T-helper 1 cell treated with Interleukin-12 subunit alpha and Interleukin-12 subunit beta and Interleukin-4 antibody, amounts not matched to agents 30 ng/mL and 1 ng/mL, for 36 hours (primary cell): Measurements from ENCODE around the gene IWS1. TPM values are rescaled to one million over a fixed set of nuclear protein-coding genes. Genes with fewer than 3 reads are reported as not detected.

Experiments
- intact Hi-C: fragments of 100-400 bp; cut with micrococcal nuclease; formaldehyde crosslinking; loops from one replicate; pipeline ENCODE4 v1.15.1; 2024
- total RNA-seq: library from RNA; stranded (reverse); gene quantifications from 2 replicates; pipeline ENCODE4 v1.2.3, GENCODE V29; 2022

IWS1 gene
- total RNA-seq, 1 donor from 2014 or later, result 42.9 TPM

DNA sequence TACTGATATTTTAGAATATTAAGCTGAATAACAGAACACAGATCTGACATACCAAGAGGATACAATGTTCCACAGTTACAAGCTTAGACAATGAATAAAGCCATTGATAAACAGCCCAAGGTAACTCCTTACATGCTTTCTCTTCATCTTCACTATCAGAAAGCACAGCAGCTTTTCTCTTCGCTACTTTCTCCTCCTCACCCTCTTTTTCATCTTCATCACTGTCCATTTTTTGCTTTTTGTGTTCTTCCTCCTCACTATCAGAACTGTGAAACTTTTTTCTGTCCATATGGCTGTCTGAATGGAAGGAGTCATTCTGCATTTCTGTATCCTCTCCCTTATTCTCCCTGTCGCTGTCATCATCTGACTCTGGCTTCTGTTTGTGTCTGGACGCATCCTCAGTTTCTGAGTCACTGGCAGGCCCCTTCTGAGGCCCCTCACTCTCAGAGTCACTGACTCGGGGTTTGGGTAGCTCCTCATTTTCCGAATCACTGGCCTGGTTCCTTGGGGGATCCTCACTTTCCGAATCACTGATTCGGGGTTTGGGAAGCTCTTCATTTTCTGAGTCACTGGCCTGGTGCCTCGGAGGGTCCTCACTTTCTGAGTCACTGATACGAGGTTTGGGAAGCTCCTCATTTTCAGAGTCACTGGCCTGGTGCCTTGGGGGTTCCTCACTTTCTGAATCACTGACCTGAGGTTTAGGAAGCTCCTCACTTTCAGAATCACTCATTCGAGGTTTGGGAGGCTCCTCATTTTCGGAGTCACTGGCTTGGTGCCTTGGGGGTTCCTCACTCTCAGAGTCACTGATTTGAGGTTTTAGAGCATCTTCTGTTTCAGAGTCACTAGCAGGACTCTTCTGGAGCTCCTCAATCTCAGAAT, 21.5 kb downstream of the IWS1 start:
- intact Hi-C loops, result no loop called here

DNA sequence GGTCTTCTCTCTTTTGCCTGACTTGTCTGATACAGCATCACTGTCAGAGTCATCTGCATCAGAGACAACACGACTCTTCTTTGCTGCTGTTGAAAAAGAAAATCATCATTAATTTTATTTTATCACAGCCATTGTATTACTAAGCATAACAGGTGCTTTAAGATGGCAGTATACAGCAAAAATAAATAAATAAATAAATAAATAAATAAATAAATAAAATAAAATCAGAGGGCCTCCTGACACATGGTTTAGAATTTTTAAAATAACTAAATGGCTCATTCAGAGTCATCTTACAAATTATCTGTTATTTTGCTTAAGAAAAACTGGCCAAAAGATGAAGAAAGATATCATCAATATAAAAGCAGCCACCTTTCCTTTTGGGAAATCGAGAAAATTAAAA, 22.8 kb downstream of the IWS1 start:
- intact Hi-C loops, result no loop called here

DNA sequence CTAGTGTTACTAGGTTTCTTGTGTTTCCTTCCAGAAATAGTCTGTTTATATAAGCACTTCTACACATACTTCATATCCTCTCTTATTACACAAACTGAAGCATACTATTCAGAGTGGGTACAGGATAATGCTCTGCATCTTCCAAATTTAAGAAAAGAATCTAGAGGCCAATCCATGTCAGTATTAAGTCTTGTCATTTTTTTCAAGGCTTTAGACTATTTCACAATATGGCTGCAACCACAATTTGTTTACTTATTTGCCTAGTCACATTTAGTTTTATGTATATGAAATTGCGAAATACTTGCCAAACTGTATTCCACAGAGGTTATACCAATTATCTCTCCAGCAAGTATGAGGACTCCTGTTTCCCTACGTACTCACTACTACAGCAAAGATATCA, 27.9 kb downstream of the IWS1 start:
- intact Hi-C loops, result no loop called here

DNA sequence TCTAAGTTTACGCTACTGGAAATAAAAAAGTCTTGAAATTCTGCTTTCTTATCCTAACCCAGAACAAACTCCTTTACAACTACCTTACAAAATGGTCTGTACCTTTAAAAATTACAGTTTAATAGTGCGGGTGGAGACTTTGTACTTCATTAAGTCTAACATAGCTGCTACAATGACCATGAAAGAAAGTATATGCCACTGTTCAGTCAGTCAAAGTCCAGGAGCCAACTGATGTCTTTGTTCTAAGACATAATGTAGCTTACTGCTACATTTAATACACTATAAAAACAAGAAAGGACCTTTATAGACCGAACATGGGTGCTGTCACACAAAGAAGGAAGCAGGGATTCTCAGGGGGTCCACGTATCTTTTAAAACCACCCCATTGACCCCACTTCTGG, 36.0 kb downstream of the IWS1 start:
- intact Hi-C loops, result no loop called here

DNA sequence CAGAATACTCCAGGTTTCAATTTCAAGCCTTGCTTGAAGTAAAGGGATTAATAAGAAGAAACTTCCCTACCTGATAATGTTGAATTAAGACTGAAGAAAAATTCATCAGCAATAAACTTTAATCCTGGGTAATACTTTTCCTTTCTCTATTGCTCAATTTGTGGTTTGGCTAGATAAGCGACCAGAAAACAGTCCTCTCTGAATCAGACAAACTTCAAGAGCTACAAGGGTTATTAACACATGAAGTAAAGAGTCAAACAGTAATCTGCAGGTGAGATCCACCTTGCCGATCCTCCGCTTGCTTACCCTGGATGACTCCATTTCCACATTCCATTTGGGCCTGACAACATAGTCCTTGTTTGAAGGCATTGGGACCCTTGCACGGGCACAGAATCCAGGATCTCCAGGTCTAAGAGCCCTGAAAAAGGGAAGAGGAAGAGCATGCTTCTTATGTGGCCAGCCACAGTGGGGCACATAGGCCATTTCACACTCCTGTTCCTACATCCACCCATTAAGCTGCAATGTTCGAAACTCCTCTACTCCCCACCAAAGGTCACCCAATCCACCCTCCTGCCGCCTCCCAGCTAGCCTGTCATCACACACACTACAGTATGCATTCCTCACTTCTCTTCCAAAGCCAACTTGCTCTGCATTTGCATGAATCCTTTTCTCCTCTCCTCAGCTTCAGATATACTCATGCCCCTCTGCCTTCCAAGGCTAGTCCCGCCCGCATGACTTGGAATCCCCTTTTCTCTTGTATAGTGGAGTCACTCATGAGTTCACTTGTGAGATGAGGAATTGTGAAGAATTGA, 39.8 kb downstream of the IWS1 start:
- intact Hi-C loops, result no loop called here

DNA sequence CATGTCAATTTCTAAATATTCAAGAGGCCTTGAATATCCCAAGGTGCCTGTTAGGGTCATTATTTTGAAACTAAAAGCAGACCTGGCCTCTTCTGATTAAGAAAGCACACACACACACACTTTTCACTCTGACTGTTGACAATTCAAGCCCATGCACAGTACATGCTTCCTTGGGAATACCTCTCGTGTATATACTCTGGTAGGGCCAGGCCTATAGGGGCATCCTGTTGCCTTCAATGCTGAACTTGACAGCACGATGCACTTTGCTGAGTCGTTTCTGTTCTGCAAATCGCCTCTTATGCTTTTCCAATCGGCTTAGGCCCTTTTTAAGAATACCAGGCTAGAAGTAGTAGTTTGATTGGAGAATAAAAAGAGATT, 40.6 kb downstream of the IWS1 start:
- intact Hi-C loops, result no loop called here

DNA sequence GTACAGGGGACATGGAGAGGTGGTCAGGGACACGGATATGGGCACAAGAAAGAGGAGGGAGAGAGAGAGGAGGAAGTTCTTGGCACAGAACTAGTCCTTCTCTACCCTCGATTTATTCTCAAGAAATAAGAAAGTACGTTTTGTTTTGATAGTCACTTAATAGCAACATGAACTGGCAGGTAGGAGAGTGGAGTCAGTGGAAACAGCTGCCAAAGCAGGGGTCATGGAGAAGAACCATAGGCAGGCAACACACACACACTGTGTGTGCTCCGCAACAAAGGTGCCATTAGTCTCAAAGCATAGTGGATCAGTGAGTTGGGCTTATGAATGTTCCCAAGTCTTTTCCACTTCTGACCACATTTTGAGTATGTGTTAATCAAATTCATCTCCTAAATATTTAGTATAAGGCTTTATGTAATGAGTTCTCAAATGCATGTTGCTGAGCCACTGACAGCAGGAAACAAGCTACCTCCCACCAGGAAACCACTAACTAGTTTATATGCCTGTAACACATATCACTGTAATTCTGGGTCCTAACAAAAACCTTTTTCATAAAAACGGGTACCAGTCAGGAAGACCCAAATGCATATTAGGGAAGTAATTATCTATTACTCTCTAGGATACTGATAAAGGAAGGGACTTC, 41.1 kb downstream of the IWS1 start:
- intact Hi-C loops, result no loop called here

DNA sequence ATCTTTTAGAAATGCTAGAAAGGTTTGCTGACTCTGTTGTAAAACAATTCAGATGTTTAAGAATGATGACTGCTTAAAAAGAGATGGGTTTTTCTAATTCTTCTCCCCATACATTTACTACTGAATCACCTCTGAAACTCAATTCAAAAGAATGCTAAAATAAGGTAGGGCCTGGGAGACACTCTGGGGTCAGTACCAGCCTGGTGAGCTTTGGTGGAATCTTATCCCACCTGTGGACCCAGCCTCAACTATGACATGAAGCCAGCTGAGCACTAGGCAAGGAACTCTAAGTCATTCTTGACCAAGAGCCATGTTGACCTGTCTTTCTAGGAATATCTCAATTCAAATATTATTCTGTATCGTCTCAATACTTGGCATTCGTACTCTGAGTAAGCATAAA, 44.3 kb downstream of the IWS1 start:
- intact Hi-C loops, result no loop called here

DNA sequence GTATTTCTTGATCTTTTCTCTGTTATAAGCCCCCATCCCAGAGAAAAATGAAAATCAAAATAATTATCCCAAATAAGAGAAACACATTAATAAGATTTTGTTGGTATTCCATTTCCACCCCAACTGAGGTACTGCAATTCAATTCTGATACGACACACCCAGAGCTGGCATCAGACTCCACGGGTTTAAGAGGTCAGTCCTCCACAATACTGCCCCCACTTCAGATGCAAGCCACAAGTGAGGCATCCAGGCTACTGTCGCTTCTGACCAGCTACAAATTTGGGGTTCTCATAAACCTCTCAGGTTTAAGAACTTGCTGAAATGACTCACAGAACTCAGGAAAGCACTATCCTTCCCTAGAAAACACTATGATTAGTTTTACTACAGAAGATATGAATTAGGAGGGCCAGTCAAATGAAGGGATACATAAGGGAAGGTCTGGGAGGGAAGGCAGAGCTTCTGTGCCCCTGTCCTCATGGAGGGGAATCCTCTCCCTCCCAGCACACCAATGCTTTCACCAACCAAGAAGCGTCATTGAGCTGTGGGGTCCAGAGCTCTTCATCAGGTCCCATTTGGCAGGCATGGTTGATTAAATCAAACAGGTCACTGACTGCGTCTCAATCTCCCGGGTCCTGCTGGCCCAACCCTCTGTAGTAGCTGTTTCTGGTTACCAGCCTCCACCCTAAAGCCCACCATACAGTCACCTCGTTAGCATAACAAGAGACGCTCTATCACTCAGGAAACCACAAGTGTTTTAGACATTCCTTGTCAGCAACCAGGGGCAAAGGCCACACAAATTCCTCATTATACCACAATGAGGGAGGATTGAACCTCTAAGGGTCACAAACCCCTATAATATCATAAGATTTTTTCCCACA, 46.2 kb downstream of the IWS1 start:
- intact Hi-C loops, result loop anchor here (1.0 to 5.0 kb wide), 6 partner anchors 63 to 411 kb away; partner anchors contain the start of gene ERCC3

DNA sequence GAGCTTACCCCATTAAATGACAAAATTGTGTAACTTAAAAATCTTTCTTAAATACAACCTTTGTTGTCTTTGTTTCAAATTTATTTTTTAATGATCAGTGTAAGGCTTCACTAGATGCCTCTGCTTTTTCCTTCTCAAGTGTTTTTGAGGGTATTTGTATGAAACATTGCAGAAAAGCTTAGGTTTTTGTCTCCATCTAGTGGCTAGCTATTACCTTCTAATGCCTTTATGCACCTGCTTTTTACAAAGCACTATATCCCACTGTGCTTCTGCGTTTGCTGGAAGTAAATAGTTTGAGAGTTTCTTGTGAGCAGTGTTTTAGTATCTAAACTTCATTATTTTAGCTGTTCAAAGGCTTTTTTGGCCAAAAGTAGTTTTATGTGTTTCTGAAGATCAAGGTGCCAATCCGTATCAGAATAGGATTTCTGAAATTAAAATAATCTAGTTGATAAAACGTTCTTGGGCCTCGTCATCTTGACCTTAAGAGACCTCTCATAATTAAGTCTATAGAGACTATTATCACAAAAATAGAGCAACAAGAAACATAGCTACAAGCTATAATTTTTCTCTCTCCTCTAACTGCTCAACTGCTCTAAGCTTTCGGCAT, 47.0 kb downstream of the IWS1 start:
- intact Hi-C loops, result loop anchor here (1.0 to 5.0 kb wide), 6 partner anchors 63 to 411 kb away; partner anchors contain the start of gene ERCC3

DNA sequence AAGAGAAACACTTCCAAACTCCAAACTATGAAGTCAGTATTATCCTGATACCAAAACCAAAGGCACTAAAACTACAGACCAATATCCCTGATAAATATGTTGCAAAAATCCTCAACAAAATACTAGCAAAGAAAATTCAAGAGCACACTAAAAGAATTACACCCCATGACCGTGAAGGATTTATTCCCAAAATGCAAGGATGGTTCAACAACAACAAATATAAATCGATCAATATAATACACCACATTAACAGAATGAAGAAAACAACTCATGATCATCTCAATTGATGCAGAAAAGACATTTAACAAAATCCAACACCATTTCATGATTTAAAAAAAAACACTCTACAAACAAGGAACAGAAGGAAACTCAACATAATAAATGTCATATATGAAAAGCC, 50.5 kb downstream of the IWS1 start:
- intact Hi-C loops, result loop anchor here (5.0 kb wide), 1 partner anchor 183 kb away; the partner anchor contains the start of gene ERCC3

DNA sequence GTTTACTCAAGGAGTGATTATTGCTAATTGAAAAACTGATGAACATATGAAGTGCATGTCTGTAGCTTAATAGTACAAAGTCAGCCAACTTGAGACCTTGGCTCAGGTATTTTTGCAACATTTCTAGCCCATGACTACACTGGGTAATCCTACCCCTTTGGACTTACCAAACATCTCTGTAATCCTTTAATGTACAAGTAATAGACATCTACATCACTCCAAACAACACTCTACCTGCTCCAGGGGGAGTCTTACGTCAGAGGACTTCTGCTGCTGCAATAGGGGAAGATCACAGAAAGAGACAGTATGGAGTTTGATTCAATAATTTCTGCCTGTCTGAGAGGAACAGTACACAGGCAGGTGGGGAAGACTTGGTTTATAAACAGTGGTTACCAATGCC, 54.0 kb downstream of the IWS1 start:
- intact Hi-C loops, result no loop called here

DNA sequence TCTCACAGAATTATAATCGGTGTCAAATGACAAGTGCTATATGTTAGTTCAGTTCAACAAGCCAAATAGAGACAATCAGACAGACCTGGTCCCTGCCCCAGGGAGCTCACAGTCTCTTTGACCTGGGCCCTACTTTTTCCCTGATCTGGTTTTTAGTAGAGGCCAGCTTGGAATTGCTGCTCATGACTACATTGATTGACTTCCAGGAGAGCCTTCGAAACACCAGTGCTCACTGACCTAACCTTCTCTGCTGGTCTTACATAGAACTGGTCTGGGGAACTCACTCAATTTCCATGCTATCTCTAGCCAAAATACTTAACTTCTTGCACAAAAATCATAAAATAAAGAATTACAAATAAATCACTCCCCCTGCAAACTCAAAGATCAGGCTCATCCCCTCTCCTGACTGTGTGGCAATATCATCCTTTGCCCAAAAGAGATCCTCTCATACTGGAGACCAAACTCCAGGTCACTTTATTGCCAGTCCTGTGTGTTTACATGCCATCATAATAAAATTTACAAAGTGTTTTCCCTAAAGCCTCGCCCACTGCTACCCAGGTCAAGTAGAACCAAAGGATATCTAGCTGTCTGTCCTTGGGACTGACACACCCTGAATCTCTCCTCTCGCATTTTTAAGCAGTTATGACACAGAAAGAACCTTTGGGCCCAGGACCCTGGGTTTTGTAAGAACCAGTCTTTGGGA, 54.9 kb downstream of the IWS1 start:
- intact Hi-C loops, result no loop called here

DNA sequence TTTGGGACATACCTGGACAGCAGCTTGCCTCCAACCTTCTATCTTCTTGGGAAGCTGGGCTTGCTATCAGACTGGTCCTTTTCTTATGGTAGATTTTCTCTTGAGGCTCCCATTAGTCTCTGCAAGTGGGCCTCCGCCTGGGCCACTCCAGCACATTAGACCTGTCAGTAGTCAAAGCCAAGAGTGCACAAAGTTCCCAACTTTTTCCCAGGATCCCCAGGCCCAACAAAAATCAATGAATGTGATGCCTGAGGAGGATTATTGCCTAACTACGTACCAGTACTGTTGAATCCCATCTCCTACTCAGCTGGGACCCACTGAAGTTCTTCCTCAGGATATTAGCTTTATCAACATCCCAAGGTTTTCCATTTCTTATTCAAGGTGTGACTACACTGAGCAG, 56.3 kb downstream of the IWS1 start:
- intact Hi-C loops, result no loop called here

DNA sequence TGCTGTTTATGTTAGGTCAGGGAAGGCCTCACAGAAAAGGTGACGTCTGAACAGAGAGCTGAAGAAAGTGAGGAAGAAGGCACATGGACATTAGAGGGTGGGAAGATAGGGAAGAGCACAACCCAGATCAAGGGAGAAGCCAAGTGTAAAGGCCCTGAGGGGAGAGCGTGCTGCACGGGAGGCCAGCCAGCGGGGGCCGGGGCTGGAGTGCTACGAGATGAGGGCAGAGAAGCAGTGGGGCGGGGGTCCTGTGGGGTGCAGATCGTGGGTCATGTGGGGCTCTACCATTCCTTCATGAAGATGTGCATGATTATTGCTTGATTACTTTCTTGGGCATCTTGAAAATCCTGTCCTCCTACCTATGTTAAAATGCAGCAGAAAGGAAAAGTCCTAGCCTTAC, 57.2 kb downstream of the IWS1 start:
- intact Hi-C loops, result no loop called here

DNA sequence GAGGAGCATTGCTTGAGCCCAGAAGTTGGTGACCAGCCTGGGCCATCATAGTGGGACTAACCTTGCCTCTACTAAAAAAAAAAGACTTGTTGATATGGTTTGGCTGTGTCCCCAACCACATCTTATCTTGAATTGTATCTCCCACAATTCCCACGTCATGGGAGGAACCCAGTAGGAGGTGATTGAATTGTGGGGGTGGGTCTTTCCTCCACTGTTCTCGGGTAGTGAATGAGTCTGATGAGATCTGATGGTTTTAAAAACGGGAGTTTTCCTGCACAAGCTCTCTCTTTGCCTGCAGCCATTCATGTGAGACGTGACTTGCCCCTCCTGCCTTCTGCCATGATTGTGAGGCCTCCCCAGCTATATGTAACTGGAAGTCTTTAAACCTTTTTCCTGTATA, 61.0 kb downstream of the IWS1 start:
- intact Hi-C loops, result no loop called here

DNA sequence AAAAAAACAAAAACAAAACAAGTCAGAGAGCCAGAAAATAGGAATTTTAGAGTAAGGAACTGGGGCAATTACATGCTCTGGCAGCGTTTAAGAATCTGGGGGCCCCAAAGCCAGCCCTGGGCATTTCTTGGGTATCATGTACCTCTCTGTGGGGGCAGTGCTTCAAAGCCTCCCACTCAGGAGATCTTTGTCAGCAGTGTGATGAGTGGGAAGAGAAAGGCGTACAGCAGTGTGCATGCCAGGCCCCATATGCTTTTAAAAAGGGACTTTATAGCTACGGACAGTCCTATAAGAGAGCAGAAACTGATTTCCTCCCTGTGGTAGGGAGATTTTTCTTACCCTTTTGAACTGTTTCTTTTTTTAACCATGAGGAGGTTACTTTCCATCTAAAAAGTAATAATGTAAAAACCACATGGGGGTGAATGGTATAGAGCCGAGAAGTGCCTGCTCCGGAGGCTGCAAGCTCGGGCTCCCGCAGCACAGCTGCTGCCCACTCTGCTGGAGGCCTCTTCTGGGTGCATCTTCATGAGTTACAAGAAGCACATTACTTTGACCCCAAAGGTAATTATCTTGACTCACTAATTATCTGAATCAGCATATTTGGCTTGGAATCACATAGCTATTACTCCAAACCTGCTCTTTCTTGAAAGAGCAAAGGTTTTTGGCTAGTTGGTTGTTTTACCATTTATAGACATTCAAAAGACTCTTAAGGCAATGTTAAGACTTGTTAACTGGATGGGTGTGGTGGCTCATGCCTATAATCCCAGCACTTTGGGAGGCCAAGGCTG, 61.6 kb downstream of the IWS1 start:
- intact Hi-C loops, result no loop called here

DNA sequence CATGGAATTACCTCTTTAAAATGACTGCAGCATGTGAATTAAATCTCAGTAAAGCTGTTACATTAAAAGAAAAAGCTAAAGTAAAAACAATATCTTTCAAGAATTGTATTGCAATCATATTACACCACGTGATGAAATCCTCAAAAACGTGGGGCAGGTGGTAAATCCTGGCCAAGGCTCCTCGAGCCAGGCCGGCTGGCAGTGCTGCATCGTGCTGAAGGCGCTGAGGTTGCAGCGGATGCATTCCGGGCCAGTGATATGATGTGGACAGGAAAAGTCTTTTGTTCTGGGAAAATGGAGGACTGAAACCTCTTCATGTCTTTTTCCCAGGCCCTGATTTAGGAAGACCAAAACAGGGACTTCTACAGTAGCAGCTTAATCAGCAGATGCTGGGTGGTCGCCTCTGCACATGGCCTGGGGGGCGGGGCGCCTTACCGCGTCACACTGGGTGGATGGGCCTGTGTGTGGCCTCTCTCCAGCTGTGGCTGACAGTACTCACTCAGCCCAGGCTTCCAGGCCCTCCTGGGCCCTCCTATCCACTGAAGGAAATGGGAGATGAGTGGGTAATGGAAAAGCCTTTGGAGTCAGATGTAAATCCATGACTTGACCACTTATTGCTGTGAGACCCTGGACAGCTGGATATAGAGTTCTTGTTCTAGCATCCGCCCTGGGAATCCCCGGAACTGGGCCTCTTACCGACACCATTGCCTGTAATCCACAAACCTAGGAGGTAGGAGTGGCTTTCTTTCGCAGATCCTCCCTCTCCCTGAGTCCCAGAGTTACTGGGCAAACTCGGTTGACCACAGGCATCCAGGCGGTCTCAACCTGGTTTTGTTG, 62.9 kb downstream of the IWS1 start:
- intact Hi-C loops, result no loop called here
